ENCODE measurements around the gene CCT4.
A peak's percentile ranks its signal among the peaks of the same experiment; 100 is the strongest.
"Not testable (repeated sequence)": the region's sequence is repeated elsewhere in the genome, so short reads cannot be mapped to it uniquely, and the experiment has no call there.

The CCT4 gene, protein sequence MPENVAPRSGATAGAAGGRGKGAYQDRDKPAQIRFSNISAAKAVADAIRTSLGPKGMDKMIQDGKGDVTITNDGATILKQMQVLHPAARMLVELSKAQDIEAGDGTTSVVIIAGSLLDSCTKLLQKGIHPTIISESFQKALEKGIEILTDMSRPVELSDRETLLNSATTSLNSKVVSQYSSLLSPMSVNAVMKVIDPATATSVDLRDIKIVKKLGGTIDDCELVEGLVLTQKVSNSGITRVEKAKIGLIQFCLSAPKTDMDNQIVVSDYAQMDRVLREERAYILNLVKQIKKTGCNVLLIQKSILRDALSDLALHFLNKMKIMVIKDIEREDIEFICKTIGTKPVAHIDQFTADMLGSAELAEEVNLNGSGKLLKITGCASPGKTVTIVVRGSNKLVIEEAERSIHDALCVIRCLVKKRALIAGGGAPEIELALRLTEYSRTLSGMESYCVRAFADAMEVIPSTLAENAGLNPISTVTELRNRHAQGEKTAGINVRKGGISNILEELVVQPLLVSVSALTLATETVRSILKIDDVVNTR

DNA sequence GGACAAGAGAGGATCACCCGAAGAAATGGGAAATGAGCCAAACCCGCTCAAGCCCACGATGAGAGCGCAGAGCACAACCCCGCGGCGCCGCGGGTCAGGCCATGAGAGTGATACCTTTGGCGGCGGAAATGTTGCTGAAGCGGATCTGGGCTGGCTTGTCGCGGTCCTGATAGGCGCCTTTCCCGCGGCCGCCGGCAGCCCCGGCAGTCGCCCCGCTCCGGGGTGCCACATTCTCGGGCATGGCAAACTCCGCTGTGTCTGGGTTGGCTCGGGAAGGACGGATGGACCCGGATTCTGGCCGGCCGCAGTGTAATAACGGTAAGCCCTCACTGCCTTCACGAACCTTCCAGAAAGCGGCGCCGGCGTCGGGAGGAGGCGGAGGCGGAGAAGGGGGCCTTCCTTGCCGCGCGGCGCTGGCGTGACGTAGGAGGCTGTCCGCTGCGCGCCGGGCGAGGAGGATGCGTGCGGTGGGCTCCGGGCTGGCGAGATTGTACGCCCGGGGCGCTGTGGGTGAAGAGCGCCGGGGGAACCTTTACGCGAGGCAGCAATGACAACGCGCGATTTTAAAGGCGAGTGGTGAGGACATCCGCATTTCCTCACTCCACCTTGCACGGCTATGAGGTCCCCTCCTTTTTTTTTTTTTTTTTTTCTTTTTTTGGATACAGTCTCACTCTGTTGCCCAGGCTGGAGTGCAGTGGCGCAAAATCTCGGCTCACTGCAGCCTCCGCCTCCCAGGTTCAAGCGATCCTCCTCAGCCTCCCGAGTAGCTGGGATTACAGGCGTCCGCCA lies at the start of gene CCT4:
Gene CCT4, minus strand, starts transcription at position 390 of the 789 bp plus-strand sequence. Its CDS starts 149 bp downstream, at position 241.
- peak; percentile 84 for DNase-seq (ENCODE audit: low spot score)

DNA sequence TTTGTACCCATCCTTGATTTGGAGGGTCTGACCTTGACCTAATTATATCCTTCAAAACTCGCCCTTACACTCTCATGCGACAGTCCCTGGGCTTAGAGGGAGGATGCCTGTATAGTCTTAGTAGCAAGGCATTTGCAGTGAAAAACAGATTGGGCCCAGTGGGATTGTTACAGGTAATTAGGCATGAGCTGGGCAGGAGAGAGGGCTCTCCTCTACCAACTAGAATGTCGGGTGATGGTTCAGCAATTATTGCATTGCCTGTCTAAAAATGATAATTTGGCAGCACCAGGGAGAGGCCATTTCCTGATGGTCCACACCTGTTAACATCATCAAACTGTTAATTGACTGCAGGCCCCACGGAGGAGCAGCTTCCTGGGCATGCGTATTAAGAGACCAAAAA lies 49.4 kb upstream of the CCT4 start:
- DNase-seq (ENCODE audit: low spot score), result no peak

DNA sequence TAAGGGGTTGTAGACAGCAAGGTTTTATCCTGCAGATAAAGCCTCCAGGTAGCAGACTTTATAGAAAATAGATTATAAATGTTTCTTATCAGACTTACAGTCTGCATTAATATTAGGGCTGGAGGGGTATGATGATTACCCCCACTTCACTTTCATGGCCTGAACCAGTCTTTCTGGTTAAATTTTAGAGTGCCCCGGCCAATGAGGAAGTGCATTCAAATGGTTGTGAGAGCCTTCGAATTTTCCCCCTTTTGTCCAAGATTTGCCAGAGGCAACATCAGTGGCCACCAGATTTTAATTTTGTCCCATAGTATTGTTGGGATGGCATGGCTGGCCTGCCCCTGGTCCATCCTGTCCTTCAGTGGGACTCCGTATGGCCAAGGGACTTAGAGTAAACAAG lies 48.6 kb upstream of the CCT4 start:
- DNase-seq (ENCODE audit: low spot score), result no peak

DNA sequence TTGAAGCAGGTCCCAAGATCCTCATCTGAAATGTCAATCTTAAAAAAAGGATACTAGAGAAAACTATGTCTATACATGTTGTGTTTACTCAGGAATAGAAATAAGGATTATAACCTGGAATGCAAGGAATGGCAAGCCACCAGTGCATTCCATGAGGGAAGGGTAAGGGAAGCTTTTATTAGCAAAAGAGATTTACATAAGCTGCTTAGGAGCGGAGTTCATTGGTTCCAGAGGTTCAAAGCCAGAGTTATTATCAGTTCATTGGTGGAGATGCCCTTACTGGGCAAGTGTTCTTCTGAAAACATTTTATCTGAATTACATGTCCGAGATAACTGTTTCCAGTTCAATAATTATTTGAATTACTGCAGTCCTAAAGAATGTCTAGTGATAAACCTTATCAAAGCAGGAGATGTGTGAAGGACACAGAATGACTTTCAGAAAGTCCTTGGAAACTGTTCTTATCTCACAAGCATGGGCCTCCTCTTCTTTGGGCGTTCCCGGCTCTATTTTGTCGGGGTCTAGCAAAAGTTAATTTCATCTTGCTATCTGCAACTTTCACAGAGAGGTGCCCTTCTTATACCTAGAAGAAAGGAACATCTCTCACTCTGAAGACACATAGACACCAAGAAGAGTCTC lies 40.5 kb upstream of the CCT4 start:
- no peak for DNase-seq (ENCODE audit: low spot score)

DNA sequence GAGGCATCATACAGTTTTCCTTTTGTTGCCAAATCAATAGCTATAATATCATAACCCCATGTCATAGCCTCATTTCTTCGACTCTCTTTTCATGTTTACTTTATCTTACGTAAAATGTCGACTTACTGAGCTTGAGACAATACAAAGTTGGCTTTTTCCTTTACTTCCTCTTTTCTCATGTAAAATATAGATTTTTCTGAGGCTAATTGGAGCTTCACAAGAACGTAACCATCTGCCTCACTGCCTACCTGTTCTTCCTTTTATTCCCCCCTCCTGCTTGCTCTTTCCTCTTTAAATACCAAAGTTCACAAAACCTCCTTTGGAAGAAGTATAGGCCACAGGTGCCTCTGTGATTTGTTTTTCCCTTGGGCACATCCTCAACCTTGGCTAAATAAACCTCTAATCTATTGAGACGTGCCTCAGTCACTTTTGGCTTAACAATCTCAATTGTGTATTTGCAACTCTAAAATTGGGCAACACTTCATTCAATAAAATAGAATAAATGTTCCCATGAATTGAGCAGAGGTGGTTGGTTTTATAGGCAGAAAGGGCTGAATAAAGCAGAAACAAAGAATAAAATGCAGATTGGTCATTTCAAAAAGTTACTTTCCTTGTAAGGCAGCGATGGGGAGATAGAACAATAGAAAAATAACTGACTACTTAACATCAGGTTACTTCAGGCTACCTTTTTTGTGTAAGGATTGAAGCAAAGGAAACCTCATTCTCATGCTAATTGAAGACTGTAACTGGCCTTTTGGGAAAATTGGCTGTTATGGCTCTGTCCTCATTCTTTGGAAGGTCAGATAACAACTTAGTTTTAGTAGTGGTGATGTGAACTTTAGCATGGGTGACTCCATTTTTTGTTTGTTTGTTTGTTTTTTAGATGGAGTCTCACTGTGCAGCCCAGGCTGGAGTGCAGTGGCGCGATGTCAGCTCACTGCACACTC lies 38.3 kb upstream of the CCT4 start:
- no peak for DNase-seq (ENCODE audit: low spot score)

DNA sequence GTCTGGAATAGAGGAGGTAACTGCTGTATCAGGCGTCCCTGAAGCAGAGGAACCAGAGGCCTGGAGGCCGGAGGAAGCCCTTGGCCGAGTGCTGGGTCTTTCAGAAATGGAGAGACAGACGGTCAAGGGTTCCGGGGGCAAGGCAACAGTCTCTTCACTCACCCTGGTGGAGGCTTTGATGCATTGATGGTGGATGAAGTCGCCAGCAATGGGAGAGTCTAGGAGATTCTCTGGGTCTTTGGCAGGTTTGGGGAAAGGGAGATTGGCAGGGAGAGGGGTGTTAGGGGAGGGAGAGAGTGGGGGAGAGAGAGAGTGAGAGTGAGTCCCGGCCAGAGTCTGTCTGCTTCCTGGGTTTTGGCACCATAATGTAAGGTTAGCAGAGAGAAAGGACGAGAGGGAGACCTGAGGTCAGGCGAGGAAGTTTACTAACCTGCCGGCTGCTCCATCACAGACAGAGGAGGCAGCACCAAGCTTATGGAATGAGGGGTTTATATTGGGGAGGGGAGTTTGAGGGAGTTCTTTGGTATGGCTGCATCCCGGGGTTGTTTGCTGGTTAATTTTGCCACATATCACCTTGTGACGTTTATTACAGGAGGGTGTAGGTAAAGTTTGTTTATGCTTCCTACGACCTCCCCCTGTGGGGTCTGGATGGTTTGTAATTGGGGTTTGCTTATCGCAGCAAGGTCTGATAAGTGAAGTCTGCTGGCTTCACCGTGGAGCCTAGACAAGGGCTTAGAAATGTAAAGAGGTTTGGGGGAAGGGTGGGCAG lies 36.6 kb upstream of the CCT4 start:
- DNase-seq (ENCODE audit: low spot score), result no peak

DNA sequence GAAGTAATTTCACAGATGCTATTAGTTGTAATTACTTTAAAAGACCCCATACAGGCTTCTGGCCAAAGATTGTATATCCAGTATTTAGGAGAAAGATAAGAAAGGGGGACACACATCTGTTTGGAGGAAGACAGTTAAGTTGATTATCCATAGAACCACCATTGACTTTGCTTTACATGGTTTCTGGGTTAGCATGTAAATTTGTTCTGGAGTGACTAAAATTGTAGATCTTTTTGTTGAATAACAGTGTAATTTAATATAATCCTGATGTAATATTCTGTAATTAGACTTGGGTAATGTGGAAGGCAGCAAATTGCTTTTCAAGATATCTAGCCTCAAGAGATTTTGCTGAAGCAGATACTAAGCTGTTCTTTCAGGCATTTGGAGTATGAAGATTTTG lies 34.3 kb upstream of the CCT4 start:
- DNase-seq (ENCODE audit: low spot score), result no peak

DNA sequence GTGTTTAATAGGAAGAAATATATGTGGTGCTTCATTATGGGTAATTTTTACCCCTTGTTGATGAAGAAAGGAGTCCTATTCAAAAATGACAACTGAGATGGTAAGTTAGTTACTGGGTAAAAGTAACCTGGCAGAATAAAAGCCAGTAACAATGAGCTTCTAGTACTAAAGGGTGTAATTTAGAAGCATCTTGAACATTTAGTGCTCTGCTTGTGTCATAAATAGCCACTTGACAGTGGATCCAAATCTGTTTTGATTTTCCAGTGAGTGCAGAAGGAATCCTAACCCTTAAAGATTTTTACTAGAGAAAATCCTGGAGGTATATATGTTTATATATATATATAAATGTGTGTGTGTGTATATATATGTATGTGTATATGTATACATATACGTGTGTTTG lies 32.1 kb upstream of the CCT4 start:
- no peak for DNase-seq (ENCODE audit: low spot score)

DNA sequence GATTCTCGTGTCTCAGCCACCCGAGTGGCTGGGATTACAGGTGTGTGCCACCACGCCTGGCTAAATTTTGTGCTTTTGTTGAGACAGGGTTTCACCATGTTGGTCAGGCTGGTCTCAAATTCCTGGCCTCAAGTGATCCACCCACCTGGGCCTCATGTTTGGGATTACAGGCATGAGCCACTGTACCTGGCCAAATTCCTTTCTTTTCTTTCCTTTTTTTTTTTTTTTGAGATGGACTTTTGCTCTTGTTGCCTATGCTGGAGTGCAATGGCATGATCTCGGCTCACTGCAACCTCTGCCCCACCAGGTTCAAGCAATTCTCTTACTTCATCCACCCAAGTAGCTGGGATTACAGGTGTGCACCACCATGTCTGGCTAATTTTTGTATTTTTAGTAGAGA lies 26.3 kb upstream of the CCT4 start:
- not testable (repeated sequence) for DNase-seq (ENCODE audit: low spot score)

DNA sequence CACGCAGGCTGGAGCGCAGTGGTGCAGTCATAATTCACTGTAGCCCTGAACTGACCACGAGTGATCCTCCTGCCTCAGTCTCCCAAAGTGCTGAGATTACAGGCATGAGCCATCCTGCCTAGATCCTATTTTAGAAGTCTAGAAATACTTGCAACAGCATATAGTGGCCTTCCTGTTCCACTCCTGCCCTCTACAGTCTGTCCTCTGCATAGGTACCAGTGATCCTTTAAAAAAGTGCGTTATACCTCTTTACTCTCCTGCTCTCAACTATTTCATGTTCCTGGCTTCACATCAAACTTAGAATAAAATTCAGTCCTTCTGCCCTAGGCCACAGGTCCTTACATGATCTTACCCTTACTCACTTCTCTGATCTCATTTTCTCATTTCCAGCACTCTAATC lies 23.1 kb upstream of the CCT4 start:
- no peak for DNase-seq (ENCODE audit: low spot score)

DNA sequence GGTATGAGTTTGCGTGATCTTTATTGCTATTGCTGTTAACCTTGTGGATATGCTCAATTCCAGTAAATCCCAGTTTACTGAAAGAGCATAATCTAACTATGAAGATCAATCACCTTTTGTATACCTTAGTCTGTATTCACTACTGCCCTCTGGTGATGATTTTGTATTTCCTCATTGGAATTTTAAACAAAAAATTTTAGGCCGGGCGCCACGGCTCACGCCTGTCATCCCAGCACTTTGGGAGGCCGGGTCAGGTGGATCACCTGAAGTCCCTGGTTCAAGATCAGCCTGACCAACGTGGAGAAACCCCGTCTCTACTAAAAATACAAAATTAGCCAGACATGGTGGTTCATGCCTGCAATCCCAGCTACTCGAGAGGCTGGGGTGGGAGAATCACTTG lies 22.1 kb upstream of the CCT4 start:
- DNase-seq (ENCODE audit: low spot score), result no peak

DNA sequence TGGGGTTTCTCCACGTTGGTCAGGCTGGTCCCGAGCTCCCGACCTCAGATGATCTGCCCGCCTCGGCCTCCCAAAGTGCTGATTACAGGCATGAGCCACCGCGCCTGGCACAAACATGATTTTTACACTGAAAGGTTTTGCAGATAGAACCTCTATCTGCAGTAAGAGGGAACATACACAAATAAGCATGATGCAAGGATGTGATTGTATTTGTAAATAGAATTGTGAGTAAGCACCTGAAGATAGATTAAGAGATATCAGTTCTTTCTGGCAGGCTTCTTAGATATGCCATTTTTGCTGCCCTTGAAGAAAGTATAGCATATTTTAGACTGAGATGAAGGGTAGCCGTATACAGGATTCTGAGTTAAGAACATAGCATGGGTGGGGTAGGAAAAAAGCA lies 20.7 kb upstream of the CCT4 start:
- no peak for DNase-seq (ENCODE audit: low spot score)

DNA sequence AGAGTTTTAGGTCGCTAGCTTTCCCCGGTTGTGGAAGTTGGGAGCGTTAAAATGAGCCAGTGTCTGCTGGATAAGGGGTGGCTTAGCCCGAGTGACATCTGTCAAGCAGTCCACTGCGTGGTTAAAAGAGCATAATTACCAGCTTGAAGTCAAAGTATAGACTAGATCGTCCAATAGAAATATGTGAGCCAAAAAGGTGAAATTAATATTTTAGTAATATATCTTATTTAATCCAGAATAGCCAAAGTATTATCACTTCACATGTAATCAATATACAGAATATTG lies 17.7 kb upstream of the CCT4 start:
- DNase-seq (ENCODE audit: low spot score), result no peak

DNA sequence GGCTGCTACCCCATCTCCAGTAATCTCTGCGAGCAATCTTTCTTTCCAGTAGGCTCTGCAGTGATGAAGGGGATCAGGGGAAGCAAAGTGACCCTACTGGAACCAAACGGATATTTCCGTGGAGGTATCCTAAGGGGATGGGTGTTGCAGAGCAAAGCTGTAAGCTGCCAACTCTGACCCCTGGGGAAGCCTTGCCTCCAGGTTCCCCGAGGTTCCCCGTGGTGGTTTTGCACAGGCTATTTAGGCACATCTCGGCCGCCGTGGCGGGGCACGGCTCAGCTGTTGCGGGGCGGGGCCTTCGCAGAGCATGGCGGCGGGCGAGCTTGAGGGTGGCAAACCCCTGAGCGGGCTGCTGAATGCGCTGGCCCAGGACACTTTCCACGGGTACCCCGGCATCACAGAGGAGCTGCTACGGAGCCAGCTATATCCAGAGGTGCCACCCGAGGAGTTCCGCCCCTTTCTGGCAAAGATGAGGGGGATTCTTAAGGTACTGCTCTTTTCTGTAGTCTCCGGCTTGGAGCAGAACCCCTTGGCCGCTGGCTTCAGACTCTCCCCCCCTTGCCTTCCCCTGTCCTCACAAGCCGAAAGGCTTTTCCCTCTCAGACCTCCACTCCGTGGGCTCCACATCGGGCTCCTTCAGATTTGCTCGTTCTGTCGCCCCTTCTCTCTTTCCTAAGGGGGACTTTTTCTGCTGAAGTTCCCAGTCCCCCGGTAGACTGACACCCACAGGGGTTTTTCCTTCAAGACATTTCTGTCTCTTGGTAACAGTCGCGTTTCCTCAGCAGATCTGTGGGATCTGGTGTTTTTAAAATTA lies 17.1 kb upstream of the CCT4 start, which contains the start of gene COMMD1:
Gene COMMD1, plus strand, starts transcription at position 303 of the 814 bp plus-strand sequence. Its CDS starts 5 bp downstream, at position 308.
- DNase-seq (ENCODE audit: low spot score), result peak; percentile 80

DNA sequence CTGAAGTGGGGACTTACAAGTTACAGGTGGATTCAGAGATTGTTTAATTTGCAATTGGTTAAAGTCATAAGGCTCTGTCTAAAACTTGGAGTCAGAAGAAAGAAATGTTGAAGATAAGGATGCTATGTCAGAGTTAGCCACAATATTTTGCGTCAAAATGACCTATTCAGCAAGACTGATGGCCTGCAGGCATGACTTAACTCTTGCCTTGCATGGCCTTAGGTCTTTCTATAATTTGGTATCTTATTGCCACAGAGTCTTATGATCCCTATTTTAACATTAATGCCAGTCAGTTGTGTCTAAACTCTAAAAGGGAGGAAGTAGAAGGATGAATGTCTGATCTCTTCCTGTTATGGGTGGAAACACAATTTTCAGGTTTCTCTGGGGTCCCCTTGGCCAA lies 11.8 kb upstream of the CCT4 start:
- DNase-seq (ENCODE audit: low spot score), result no peak

DNA sequence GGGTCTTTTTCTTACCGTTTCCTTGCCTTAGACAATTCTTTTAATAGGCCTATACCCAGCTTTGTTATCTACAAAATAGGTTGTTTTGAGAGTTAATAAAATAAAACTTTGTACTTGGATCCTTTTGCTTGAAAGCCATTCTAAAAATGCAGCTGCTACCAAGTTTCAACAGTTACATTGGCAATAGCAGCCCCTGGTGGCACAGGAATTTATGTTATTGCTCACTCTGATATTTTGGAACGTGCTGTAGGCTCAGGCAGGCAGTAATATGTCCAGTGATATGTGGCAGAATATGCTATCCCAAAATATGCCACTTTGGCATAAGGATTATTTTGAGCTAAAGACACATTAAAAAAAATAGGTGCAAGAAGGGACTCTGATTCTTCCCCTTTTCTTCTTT lies 10.4 kb upstream of the CCT4 start:
- DNase-seq (ENCODE audit: low spot score), result peak; percentile 58

DNA sequence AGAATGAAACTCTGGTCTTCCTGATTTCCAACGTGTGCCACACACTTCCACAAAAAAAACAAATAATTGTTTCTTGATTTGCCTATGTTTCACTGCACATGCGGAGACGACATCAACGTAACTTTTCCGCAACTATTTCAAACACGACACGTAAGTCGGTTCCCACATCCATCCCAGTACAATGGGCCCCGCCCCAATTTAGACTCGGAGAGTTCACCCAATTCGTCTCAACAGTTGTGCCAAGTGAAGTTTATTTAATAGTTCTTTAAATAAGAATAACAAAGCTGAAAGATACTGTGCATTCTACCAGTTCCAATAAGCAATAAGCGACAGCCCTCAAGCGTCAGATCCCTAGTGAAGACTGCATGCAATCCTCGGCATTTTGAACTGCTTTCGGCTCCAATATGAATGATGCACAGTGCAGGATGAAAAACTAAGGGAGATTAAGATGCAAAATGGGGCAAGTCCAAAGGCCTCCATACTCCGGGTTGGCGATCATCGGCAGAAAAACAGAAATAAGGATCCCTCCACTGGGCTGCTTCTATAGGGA lies 664 bp downstream of the CCT4 start:
- DNase-seq (ENCODE audit: low spot score), result peak; percentile 69

DNA sequence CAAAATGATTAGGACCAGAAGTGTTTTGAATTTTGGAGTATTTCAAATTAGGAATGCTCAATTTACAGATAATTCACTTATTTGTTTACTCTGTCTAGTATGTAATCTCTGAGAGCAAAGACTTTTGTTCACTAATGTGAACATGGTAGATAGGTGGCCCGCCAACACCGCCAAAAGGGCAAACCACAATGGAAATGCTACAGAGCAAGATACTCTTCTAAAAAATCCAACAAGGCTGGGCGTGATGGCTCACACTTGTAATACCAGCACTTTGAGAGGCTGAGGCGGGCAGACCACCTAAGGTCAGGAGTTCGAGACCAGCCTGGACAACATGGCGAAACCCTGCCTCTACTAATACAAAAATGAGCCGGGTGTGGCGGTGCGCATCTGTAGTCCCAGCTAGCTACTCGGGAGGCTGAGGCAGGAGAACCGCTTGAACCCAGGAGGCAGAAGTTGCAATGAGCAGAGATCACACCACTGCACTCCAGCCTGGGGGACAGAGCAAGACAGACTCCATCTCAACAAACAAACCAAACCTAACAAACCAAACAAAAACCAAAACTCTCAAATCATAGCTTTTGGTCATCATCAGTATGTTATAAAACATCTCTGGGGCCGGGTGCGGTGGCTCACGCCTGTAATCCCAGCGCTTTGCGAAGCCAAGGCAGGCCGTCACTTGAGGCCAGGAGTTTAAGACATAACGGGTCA lies 2.4 kb downstream of the CCT4 start:
- DNase-seq (ENCODE audit: low spot score), result no peak

DNA sequence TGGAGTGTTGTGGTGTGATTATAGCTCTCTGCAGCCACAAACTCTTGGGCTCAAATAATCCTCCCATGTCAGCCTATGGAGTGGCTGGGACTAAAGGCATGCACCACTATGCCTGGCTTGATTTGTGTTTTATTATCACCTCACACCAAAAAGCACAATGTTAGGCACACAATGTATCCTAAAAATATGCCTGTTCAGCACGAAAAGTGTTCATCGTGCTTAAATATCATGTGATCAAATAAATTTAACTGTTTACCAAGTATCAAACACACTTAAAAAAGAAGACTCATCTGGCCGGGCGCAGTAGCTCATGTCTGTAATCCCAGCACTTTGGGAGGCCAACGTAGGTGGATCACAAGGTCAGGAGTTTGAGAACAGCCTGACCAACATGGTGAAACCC lies 5.6 kb downstream of the CCT4 start:
- DNase-seq (ENCODE audit: low spot score), result no peak
